ENCODE measurements around the gene MTCH1.
A peak's percentile ranks its signal among the peaks of the same experiment; 100 is the strongest.

Gene MTCH1

GRCh38 chr6:36986704-36987047 lies 680 bp upstream of the MTCH1 start:
- Histone ChIP-seq H3K36me3 (ENCODE audit: control insufficient read depth, insufficient read depth, low read length) (peaks cover 23% of the 10 kb centered on the region), H3K4me3 (ENCODE audit: extremely low read depth, insufficient read depth, low read length, poor library complexity, severe bottlenecking) (peak overlapping the region; percentile 96), H3K27ac (ENCODE audit: low read depth, low read length, severe bottlenecking) (peak overlapping the region; percentile 89), H3K9me3 (ENCODE audit: control insufficient read depth, low read length) (no peaks in the 10 kb centered on the region), H3K4me1 (ENCODE audit: control insufficient read depth, insufficient read depth, low read length, poor library complexity, severe bottlenecking) (peaks cover 26% of the 10 kb centered on the region)
- WGBS, 2 experiments (ENCODE audit: insufficient coverage in 2 of 2): 14 to 19% methylated on average over 3 to 4 of the region's 8 CpGs

- Histone ChIP-seq H3K4me3 (ENCODE audit: extremely low read depth, insufficient read depth, low read length, poor library complexity, severe bottlenecking) (peak overlapping the region; percentile 96), H3K27ac (ENCODE audit: low read depth, low read length, severe bottlenecking) (peak overlapping the region; percentile 89), H3K36me3 (ENCODE audit: control insufficient read depth, insufficient read depth, low read length) (peaks cover 36% of the 10 kb centered on the region), H3K9me3 (ENCODE audit: control insufficient read depth, low read length) (no peaks in the 10 kb centered on the region), H3K4me1 (ENCODE audit: control insufficient read depth, insufficient read depth, low read length, poor library complexity, severe bottlenecking) (peaks cover 30% of the 10 kb centered on the region)
- 0% methylated on average over 8 of the region's 15 CpGs for WGBS, 2 experiments (ENCODE audit: insufficient coverage in 2 of 2)
Measured at GRCh38 chr6:36985417-36985807, 584 bp downstream of the MTCH1 start.

DNA sequence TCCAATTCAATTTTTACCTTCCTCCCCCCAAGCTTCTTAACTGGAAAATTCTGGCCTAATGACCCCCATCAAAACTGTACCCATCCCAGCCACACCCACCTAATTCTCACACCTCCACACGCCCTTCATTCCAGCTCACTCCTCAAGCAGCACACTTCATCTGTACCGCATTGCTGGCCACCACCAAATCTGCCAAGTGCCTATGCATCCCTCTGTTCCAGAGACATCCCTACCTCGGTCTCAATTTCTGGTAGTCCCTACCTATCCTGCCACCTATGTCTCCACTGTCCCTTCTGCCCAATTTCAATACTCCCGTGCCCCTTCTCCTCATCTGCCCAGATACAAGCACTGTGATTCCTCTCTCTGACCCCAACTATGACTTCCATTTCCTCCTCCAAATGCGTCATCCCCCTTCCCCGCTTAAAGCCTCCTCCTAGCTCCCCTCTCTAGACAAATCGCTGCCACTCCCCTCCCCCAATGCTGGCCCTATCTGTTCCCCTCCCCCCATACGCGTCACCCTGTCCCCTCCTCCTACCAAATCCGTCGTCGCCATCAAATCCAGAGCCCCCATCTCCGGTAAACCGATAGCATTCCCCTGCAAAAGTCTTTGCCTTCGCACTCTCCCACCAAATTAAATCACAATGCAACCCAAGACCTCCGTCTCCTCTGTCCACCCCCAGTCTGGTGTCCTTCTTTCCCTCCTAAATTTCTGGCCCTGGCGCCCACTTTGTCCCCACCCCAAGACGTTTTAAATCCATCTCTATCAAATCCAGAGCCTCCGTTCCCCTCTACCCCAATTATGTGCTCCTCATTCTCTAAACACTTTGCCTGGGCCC lies 1.2 kb downstream of the MTCH1 start:
- whole genome bisulfite sequencing, 2 experiments (ENCODE audit: insufficient coverage in 2 of 2): 4 to 7% methylated on average over 16 to 19 of the region's 19 CpGs

DNA sequence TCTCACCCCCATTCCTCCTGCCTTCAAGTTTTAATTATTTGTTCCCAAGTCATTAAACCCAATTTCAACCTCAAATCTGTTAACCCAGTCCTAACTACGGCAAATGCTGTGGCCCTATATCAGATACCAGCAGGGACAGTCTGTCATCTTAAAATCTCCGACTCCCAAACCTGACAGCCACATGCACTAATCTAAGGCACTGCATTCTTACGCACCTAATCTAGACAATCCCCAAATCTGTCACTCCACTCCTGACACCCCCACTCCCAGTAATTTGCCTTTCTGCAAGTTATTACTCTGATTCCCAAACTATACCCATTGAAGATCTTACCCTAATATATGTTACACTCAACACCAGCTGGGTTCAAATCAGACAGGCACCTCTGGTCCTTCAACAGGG lies 2.5 kb downstream of the MTCH1 start:
- Histone ChIP-seq H3K4me3 (ENCODE audit: extremely low read depth, insufficient read depth, low read length, poor library complexity, severe bottlenecking) (no peak overlapping the region), H3K36me3 (ENCODE audit: control insufficient read depth, insufficient read depth, low read length) (peaks cover 55% of the 10 kb centered on the region), H3K4me1 (ENCODE audit: control insufficient read depth, insufficient read depth, low read length, poor library complexity, severe bottlenecking) (peaks cover 30% of the 10 kb centered on the region)

More for the DNA sequence above, 1.2 kb downstream of the MTCH1 start:
- H3K27ac ChIP-seq (ENCODE audit: low read depth, low read length, severe bottlenecking): peak overlapping the region; percentile 89
- H3K9me3 ChIP-seq (ENCODE audit: control insufficient read depth, low read length): no peaks in the 10 kb centered on the region
- peaks cover 30% of the 10 kb centered on the region for H3K4me1 ChIP-seq (ENCODE audit: control insufficient read depth, insufficient read depth, low read length, poor library complexity, severe bottlenecking)
- H3K4me3 ChIP-seq (ENCODE audit: extremely low read depth, insufficient read depth, low read length, poor library complexity, severe bottlenecking): peak overlapping the region; percentile 96
- H3K36me3 ChIP-seq (ENCODE audit: control insufficient read depth, insufficient read depth, low read length): peaks cover 42% of the 10 kb centered on the region

DNA sequence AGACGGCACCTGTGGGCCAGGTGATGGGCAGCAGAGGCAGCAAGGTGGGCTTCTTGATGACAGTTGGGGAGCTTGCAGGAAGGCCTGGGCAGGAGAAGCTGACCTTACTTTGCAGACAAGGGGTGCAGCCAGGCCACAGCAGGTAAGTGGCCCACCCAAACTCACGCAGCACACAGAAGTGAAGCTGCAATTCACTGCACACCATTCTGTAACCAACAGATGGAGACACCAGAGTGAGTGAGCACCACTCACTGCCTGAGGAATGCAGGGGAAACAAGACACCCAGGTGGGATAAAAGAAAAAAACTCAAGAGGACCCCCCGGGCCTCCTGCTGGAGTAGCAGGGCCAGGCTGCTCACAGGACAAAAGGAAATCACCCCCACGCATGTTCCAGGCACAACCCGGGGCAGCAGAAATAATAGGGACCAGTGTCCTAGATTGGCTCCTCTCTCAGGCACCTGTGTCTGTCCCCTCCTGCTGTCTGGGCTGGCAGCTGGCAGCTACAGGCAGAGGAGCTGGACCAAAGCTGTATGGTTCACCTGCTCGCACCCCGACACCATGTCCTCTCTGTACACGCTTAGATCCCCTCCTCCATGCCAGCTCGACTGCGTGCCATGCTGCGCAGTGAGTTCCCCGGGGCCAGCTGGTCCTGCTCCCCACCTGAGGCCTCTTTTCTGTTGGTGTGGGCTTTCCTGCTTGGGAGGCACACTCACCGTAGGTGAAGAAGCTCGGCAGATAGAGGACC lies 4.9 kb downstream of the MTCH1 start:
- 81 to 84% methylated on average over 13 to 14 of the region's 14 CpGs for WGBS, 2 experiments (ENCODE audit: insufficient coverage in 2 of 2)
- Histone ChIP-seq H3K36me3 (ENCODE audit: control insufficient read depth, insufficient read depth, low read length) (peaks cover 80% of the 10 kb centered on the region), H3K27ac (ENCODE audit: low read depth, low read length, severe bottlenecking) (no peak overlapping the region)

More for the DNA sequence above, 2.5 kb downstream of the MTCH1 start:
- WGBS, 2 experiments (ENCODE audit: insufficient coverage in 2 of 2): 91 to 100% methylated on average over 3 of the region's 3 CpGs
- no peaks in the 10 kb centered on the region for H3K9me3 ChIP-seq (ENCODE audit: control insufficient read depth, low read length)
- no peak overlapping the region for H3K27ac ChIP-seq (ENCODE audit: low read depth, low read length, severe bottlenecking)

GRCh38 chr6:36980129-36980528 lies 5.9 kb downstream of the MTCH1 start:
- no peak overlapping the region for H3K27ac ChIP-seq (ENCODE audit: low read depth, low read length, severe bottlenecking)
- 93 to 100% methylated on average over 2 to 6 of the region's 6 CpGs for WGBS, 2 experiments (ENCODE audit: insufficient coverage in 2 of 2)
- peaks cover 89% of the 10 kb centered on the region for H3K36me3 ChIP-seq (ENCODE audit: control insufficient read depth, insufficient read depth, low read length)
- H3K9me3 ChIP-seq (ENCODE audit: control insufficient read depth, low read length): no peaks in the 10 kb centered on the region
- peaks cover 26% of the 10 kb centered on the region for H3K4me1 ChIP-seq (ENCODE audit: control insufficient read depth, insufficient read depth, low read length, poor library complexity, severe bottlenecking)
- H3K4me3 ChIP-seq (ENCODE audit: extremely low read depth, insufficient read depth, low read length, poor library complexity, severe bottlenecking): no peak overlapping the region

More for the DNA sequence above, 4.9 kb downstream of the MTCH1 start:
- H3K9me3 ChIP-seq (ENCODE audit: control insufficient read depth, low read length): no peaks in the 10 kb centered on the region
- no peak overlapping the region for H3K4me3 ChIP-seq (ENCODE audit: extremely low read depth, insufficient read depth, low read length, poor library complexity, severe bottlenecking)
- H3K4me1 ChIP-seq (ENCODE audit: control insufficient read depth, insufficient read depth, low read length, poor library complexity, severe bottlenecking): peaks cover 26% of the 10 kb centered on the region

- Histone ChIP-seq H3K27ac (ENCODE audit: low read depth, low read length, severe bottlenecking) (no peak overlapping the region), H3K36me3 (ENCODE audit: control insufficient read depth, insufficient read depth, low read length) (peaks cover 97% of the 10 kb centered on the region), H3K9me3 (ENCODE audit: control insufficient read depth, low read length) (no peaks in the 10 kb centered on the region), H3K4me3 (ENCODE audit: extremely low read depth, insufficient read depth, low read length, poor library complexity, severe bottlenecking) (no peak overlapping the region), H3K4me1 (ENCODE audit: control insufficient read depth, insufficient read depth, low read length, poor library complexity, severe bottlenecking) (peaks cover 26% of the 10 kb centered on the region)
- WGBS, 2 experiments (ENCODE audit: insufficient coverage in 2 of 2): 72% methylated on average over 3 of the region's 4 CpGs; no CpG with 5 or more reads in 1 of the 2 experiments
Measured at GRCh38 chr6:36979347-36979742, 6.7 kb downstream of the MTCH1 start.

- Histone ChIP-seq H3K27ac (ENCODE audit: low read depth, low read length, severe bottlenecking) (no peak overlapping the region), H3K4me1 (ENCODE audit: control insufficient read depth, insufficient read depth, low read length, poor library complexity, severe bottlenecking) (peaks cover 21% of the 10 kb centered on the region), H3K4me3 (ENCODE audit: extremely low read depth, insufficient read depth, low read length, poor library complexity, severe bottlenecking) (no peak overlapping the region), H3K36me3 (ENCODE audit: control insufficient read depth, insufficient read depth, low read length) (peaks cover 98% of the 10 kb centered on the region), H3K9me3 (ENCODE audit: control insufficient read depth, low read length) (no peaks in the 10 kb centered on the region)
- 96 to 99% methylated on average over 8 to 11 of the region's 11 CpGs for WGBS, 2 experiments (ENCODE audit: insufficient coverage in 2 of 2)
Measured at GRCh38 chr6:36978421-36979346, 7.3 kb downstream of the MTCH1 start.

- WGBS, 2 experiments (ENCODE audit: insufficient coverage in 2 of 2): 89 to 92% methylated on average over 9 to 14 of the region's 16 CpGs
- peaks cover 9% of the 10 kb centered on the region for H3K4me1 ChIP-seq (ENCODE audit: control insufficient read depth, insufficient read depth, low read length, poor library complexity, severe bottlenecking)
- peaks cover 99% of the 10 kb centered on the region for H3K36me3 ChIP-seq (ENCODE audit: control insufficient read depth, insufficient read depth, low read length)
Measured at GRCh38 chr6:36977470-36977941, 8.5 kb downstream of the MTCH1 start.

GRCh38 chr6:36976931-36977330 lies 9.1 kb downstream of the MTCH1 start:
- H3K27ac ChIP-seq (ENCODE audit: low read depth, low read length, severe bottlenecking): no peak overlapping the region
- H3K4me1 ChIP-seq (ENCODE audit: control insufficient read depth, insufficient read depth, low read length, poor library complexity, severe bottlenecking): peaks cover 7% of the 10 kb centered on the region
- 97 to 100% methylated on average over 6 of the region's 6 CpGs for WGBS, 2 experiments (ENCODE audit: insufficient coverage in 2 of 2)
- H3K9me3 ChIP-seq (ENCODE audit: control insufficient read depth, low read length): no peaks in the 10 kb centered on the region
- H3K36me3 ChIP-seq (ENCODE audit: control insufficient read depth, insufficient read depth, low read length): peaks cover 100% of the 10 kb centered on the region
- no peak overlapping the region for H3K4me3 ChIP-seq (ENCODE audit: extremely low read depth, insufficient read depth, low read length, poor library complexity, severe bottlenecking)

More at GRCh38 chr6:36977470-36977941, 8.5 kb downstream of the MTCH1 start:
- H3K9me3 ChIP-seq (ENCODE audit: control insufficient read depth, low read length): no peaks in the 10 kb centered on the region
- H3K27ac ChIP-seq (ENCODE audit: low read depth, low read length, severe bottlenecking): no peak overlapping the region
- H3K4me3 ChIP-seq (ENCODE audit: extremely low read depth, insufficient read depth, low read length, poor library complexity, severe bottlenecking): no peak overlapping the region
